Measurements from ENCODE around the gene AGAP9.
"Not testable (repeated sequence)": the region's sequence is repeated elsewhere in the genome, so short reads cannot be mapped to it uniquely, and the experiment has no call there.

Gene AGAP9

DNA sequence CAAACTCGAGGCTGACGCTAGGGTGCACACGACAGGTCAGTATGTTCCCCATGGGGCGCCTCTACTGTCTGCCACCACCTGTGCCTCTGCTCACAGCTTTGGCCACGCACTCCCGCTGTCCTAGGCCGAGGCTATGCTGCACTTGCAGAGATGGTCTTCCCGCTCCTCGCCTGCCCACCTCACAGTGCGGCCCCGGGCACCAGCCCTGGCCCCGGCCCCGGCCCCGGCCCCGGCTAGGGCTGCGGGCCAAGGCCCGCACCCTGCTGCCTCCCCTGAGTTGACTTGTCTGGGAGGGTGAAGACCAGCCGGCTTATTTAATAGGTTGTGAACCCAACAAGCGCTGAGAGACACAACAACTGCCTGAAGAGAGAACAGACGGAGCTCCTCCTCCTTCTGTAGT lies at the start of gene AGAP9:
AGAP9 (minus strand) TSS at position 164 of the 400 bp plus-strand sequence; CDS start at position 52, 112 bp downstream.
- not testable (repeated sequence) for DNase-seq

DNA sequence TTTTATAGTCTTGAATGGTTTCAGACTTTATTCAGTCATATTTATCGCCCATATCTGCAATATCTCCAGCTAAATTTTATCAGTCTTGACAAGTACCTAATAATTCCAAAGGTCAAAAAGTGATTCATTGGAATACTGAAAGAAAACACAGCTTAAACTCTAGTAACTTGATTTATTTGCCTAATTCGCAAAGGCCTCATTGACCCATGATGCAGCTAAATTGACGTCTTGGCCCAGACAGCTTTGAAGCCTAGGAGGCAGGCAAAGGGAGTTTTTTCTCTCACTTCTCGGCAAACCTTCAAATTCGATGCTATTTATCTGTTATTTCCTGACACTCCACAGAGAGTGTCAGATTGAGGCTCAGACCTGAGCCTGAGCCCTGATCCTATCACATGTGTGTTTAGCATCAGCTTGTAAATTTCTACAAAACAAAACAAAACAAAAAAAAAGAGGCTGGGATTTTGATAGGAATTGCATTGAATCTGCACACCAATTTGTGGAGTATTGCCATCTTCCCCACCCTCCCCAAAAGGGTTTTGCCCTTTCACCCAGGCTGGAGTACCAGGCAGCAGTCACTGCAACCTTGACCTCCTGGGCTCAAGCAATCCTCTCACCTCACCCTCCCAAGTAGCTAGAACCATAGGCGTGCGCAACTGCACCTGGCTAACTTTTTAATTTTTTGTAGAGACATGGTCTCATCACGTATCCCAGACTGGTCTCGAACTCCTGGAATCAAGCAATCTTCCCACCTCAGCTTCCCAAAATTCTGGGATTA lies 47.9 kb upstream of the AGAP9 start:
- DNase-seq: not testable (repeated sequence)

DNA sequence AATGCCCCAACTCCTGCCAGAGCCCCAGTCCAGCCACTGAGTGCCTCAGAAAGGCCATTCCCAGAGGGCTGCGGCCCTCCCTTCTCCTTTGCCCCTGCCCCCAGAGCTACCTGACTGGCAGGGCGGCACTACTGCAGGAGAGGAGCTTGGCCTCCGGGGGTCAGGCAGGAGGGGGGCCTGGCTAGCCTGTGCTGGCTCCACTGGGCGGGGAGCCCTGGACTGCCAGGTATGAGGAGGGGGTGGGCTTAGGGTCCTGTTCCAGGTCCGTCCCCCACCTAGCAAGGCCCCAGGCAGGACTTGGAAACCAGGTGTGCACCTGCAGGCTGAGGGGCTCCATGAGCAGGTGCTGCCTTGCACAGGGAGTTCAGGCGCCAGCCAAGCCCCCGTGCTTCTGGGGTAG lies 43.3 kb upstream of the AGAP9 start:
- not testable (repeated sequence) for DNase-seq

DNA sequence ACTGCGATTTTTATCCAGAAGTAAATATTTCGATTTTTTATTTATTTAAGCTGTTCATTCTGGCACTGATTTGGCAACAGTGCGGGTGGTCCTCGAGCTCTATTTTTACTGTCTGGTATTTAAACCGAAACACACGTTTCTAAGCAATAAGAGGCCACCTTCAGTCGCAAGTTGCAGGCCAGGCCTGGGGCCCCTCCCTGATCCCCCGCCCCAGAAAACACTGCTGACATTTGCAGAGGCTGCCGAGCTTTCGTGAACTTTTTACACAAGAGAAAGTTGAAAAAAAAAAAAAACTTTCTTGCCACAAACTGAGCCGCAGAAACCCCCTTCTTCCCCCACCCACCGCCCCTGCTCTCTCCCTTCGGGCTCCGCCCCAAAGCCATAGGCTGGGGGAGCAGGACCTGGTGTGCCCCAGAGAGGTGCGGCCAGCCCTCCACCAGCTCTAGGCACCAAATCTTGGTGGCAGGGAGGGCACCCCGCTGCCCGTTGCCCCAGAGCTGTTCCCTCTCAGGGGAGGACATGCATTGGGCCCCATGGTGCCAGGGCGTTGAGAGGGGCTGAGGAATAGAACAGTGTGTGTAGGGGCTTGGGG lies 42.8 kb upstream of the AGAP9 start:
- DNase-seq: not testable (repeated sequence)

DNA sequence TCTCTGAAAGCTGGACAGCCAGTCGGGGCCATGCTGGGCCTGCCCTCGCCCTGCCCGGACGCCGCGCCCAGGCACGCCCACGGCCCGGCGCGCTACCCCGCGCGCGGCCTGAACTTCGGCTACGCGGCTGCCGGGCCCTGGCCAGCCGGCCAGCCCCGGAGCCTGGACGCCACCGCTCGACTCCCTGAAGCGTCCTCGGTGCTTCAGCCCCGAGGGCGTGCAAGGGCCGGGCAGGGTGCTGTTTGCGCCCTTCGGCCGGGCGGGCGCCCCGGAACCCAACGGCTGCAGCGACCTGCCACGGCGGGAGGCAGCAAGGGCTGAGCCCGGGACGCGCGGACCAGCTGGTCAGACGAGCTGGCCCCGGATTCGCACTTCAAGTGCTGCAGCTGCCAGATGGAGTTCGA lies 42.1 kb upstream of the AGAP9 start:
- not testable (repeated sequence) for DNase-seq

DNA sequence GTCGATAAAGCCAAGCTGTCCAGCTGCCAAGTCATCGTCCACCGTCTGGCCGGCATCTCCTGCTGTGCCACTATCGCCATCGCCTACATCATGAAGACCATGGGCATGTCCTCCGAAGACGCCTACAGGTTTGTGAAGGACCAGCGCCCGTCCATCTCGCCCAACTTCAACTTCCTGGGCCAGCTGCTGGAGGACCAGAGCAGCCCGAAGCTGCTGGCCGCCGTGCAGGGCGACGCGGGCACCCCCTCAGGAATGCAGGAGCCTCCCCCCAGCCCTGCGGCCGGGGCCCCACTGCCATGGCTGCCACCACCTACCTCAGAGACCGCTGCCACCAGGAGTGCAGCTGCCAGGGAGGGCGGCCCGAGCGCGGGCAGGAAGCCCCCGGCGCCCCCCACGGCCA lies 41.5 kb upstream of the AGAP9 start:
- not testable (repeated sequence) for DNase-seq

DNA sequence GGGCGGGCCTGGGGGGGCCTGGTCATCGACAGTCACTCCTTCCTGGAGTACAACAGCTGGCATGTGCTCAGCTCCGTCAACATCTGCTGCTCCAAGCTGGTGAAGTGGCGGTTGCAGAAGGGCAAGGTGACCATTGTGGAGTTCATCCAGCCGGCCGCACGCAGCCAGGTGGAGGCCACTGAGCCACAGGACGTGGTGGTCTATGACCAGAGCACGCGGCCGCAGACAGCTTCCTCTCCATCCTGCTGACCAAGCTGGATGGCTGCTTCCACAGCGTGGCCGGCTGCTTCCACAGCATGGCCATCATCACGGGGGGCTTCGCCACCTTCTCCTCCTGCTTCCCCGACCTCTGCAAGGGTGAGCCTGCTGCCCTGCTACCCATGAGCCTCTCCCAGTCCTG lies 40.9 kb upstream of the AGAP9 start:
- DNase-seq: not testable (repeated sequence)

DNA sequence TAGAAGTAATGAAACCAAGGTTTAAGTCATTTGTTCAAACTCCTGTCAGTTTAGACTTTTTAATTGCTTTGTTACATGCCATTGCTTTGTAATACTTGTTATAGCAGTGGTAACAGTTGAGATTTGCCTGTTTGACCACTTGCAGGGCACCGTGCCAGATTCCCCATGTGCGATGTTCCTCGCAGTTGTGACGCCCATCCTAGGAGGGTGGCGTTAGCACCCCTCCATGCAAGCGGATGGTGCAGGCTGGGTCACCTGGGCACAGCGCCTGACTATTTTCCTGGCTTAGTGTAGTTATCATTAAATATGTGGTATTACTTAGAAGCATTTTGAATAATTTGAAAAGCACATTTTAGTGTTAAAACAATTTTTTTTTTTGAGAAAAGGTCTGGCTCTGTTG lies 37.0 kb upstream of the AGAP9 start:
- not testable (repeated sequence) for DNase-seq

DNA sequence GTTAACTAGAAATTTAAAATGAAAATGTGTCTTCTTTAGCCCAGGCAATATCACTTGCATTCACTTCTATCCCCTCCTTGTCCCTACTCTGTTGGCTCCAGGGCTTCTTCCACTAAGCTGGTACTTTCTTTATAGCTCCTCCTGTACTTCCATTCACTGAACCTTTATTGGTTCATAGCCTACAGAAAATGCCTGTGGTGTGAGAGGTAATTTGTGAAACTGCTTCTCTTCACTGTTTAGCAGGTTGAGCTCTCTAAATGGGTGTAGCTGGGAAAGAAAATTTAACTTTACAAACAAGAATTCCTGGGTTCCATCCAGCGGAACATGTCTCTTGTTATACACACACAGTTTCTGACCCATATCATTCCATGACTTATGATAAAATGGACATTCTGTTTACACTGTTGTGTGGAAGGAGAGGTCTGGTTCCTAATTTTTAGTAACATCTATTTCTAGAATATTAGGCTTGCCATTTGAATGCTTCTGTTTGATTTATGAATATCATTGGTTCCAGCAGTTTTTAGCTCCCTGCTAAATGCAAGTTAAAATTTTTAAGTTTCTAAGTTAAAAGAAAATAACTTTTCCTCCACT lies 36.4 kb upstream of the AGAP9 start:
- DNase-seq: not testable (repeated sequence)

DNA sequence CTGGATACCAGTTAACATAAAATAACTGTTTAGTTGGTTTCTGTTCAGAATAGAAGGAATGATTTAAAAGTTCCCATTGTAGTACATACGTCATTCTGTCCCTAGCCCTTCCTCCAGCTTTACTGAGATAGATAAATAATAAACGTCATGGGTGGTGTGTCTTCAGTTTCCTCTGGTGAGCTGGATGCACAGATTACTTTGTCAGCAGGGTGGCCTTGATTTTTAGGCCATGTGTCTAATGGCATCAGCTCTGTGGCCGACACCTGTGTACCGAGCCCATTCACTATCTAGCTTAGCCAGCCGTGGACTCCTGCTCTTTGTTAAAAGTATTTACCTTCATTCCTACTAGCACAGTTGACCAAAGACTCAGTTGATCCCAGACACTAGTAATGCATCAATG lies 34.7 kb upstream of the AGAP9 start:
- not testable (repeated sequence) for DNase-seq

DNA sequence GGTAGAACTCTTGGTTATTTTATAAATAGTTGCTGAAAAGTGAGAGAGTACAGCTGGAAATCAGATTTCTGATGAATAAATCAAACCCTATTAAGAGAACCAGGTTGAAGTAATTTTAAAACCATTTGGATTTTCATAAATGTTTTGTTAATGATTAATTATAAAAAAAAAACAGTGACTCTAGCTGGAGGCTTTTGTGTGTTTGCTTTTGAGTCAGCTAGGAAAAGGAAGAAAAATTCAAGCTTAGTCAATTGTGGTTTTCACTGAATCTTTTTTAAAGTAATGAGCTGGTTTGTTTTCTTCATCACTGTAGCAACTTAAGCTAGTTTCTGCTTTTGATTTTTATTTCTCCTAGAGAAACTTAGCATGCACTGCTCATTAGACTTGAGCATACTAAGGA lies 34.2 kb upstream of the AGAP9 start:
- DNase-seq: not testable (repeated sequence)

DNA sequence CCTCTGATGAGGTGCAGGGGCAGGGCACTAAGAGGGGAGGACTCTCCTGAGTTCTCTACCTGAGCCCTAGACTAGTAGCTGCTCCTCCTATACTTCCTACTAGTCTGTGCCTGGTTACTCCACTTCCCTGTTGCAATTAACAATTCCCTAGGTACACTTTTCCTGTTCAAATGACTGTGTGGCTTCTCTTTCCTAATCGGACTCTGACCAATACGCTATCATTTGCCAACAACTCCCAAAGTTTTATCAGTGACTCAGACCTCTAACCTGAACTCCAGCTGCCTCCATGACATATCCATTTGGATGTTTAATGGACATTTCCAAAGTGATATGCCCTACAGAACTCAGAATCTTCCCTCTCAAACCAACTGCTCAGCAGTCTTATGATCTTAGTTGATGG lies 31.9 kb upstream of the AGAP9 start:
- DNase-seq: not testable (repeated sequence)

DNA sequence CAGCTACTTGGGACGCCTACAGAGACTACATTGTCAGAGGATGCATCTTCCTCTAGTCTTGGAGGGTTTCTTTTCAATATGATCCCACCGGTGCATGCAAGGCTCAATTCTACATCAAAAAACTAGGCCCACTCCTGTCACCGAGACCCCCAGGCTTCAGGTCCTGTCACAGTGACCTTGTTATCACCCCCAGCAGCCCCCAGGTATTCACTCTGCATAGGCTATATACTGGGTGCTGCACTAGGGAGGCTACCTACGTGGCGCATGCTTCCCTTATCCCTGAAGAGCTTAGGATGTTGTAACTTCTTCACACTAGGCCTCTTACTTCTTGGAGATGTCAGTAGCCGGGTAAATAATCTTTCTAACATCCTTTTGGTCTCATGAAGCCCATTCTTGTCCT lies 31.1 kb upstream of the AGAP9 start:
- DNase-seq: not testable (repeated sequence)

DNA sequence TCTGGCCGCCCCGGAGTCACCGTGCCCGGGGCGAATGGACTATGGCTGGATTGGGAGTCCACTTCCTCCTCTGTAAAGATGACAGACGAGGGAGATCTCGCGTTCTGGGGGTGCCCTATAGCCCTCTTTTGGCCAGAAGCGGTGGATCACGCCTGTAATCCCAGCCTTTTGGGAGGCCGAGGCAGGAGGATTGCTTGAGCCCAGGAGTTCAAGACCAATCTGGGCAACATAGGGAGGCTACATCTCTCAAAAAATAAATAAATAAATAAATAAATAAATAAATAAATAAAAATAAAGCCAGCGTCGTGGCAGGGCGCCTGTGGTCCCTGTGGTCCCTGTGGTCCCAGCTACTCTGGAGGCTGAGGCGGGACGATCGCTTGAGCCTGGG lies 30.4 kb upstream of the AGAP9 start:
- DNase-seq: peak in 2 of 51 donors; percentile 0 to 1

DNA sequence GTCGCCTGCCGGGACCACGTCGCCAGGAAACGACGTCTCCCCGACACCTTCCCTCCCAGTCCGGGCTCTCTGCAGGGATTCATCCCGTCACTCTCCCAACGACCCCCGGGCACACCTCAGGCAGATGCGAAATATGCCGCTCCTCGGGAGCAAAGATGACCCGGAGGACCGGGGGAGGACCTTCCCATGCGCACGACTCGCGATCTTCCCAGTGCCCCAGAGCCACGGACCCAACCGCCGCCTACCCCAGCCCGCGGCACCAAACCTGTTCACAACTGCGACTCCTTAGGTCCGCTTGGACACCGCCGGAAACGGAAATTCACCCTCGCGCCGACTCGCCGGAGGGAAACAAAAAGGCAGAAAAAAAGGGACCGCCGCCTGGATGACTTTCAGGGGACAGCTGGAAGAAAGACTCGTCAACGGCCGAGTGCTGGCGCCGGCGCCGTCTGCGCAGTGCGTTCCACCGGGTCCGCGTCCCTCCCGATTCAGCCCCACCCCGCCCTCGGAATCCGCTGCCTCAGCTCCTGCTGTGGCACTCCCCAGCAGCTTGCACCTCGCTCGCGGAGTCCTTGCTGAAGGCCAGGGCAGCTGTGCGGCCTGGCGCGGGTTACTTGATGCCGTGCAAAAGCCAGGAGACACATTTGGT lies 29.9 kb upstream of the AGAP9 start:
- DNase-seq: peak in 50 of 51 donors; percentile 12 to 92 (median 74)

DNA sequence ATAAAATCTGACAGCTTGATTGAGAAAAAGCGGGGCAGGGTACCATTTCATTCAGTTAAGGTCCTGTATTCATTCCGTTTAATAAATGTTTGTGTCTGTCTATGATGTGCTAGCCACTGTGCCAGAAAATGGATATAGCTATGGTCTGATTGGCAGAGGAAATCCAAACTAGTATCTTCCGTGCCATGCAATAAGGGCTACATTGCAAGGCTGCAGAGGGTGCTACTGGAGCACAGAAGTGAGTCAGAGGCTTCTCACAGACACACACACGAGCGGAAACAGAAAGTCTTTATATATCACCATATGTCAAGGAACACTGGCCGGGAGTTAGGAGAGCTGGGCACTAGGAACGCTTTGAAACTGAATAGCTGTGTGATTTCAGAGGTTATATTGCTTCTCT lies 29.3 kb upstream of the AGAP9 start:
- DNase-seq: peak in 24 of 51 donors; percentile 1 to 72 (median 26)

DNA sequence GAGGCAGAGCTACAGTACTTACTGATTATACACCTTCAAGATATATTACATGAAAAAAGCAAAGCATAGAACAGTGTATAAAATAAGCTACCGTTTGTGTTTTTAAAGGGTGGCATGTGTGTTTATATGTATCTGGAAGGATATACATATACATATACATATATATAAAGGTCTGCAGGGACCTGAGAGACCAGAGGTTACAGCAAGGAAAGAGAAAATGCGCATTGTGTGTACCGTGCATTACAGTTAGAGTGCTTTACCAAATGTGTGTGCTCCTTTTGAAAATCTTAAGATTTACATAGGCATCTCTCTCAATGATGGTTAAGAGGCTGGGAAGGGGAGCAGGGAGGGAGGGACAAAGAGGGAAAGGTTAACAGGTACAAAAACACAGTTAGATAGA lies 23.8 kb upstream of the AGAP9 start:
- not testable (repeated sequence) for DNase-seq

DNA sequence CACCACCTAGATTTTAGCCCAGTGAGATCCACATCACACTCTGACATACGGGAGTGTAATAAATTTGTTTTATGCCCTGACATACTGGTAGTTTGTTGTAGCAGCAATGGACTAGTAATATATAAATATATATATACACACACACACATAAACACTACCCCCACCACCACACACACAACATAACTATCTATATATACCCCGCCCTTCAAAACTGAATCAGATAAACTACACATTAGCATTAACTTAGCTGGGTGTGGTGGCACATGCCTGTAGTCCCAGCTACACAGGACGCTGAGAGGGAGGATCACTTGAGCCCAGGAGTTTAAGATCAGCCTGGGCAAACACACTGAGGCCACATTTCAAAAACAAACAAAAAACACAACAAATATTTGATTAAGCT lies 13.0 kb upstream of the AGAP9 start:
- DNase-seq: not testable (repeated sequence)

DNA sequence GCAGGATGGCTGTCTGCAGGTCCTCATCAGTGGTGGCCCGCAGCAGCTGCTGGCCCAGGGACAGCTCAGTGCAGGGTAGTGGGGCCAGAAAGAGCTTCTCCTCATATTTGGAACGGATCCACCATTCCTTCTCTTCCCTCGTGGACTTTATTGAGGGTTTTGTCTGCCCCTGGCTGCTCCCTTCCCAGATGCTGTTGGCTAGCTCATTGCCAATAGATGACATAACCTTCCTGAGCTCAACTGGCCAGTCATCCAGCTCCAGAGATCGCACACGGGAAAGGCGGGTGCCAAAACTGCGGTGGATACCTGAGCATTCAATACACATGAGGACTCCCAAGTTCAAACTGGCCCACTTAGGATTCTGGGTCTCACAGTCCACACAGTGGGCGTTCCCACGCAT lies 21.1 kb downstream of the AGAP9 start:
- not testable (repeated sequence) for DNase-seq

DNA sequence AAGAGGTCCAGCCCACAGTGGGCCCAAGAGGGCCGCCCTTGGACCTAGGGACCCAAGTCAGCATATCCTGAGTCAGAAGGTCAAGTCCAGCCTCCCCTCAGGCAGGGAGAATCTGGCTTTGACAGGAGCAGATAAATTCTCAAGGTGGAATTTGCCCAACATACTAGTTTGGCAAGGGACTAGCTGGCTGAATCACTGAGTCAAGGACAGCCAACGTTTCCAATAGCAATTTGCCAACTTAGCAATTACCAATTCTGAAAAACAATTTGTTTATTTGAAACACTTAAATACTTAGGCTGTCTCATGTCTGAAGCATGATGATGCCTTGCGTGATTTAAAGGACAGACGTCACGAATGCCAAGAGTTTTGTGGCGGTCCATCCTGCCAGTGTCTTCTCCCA lies 29.2 kb downstream of the AGAP9 start:
- not testable (repeated sequence) for DNase-seq

DNA sequence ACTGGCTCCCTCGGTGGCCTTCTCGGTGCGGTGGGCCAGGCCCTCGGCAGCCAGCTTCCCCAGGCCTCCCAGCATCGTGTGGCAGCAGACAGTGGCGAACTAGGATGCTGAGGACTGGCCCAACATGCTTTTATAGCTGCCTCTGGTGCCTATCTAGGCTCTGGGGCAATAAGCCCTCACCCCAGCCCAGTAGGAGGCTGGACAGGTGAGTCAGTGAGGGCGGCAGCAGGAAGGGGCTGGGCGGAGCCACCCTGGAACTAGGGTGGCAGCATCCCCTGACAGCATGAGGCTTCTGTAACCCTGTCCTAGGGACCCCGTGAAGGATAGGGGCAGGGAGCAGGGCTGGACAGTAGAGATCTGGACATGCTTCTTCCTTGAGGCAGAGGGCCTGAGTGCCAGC lies 31.8 kb downstream of the AGAP9 start, which contains the start of gene FAM25G:
FAM25G (minus strand) TSS at position 101 of the 400 bp plus-strand sequence; CDS start at position 75, 26 bp downstream.
- not testable (repeated sequence) for DNase-seq

DNA sequence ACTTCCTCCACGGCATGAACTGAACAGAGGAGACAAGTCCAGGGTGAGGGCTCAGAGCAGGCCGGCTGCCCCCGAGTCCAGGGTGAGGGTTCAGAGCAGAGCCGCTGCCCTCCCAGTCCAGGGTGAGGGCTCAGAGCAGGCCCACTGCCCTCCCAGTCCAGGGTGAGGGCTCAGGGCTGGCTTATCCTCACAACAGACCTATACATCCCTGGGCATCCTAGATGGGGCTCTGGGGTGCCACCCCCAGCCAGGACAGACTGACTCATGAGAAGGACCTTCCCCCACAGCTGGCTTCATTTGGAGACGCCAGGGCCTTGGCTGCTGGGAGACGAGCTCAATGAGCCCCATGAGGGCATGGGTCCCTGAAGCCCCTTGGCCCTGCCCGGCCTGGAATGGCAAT lies 33.8 kb downstream of the AGAP9 start:
- not testable (repeated sequence) for DNase-seq

Data from hypothalamus (tissue), 51 donors.